ENCODE measurements around the gene EHF. TPM values are rescaled to one million over a fixed set of nuclear protein-coding genes. Genes with fewer than 3 reads are reported as not detected.

EHF gene
- total RNA-seq, 3 donors from 2014 or later: 125 to 372 (median 259) TPM

GRCh38 chr11:34648036-34648435 is 27.1 kb downstream of the EHF start:
- Histone ChIP-seq H3K9me3 (no peaks in the 10 kb centered on the region), H3K36me3 (ENCODE audit: low read depth) (peaks cover 2% of the 10 kb centered on the region), H3K4me1 (ENCODE audit: low read depth) (peaks cover 5% of the 10 kb centered on the region), H3K4me3 (no peak overlapping the region)
- intact Hi-C loops (cut with DNase I, micrococcal nuclease): loop anchor here in 1 of 2 donors (10.0 kb wide), 1 partner anchor 63 kb away; no protein-coding TSS in a partner anchor
- no peak for DNase-seq
- TF ChIP-seq, protein P1, sequence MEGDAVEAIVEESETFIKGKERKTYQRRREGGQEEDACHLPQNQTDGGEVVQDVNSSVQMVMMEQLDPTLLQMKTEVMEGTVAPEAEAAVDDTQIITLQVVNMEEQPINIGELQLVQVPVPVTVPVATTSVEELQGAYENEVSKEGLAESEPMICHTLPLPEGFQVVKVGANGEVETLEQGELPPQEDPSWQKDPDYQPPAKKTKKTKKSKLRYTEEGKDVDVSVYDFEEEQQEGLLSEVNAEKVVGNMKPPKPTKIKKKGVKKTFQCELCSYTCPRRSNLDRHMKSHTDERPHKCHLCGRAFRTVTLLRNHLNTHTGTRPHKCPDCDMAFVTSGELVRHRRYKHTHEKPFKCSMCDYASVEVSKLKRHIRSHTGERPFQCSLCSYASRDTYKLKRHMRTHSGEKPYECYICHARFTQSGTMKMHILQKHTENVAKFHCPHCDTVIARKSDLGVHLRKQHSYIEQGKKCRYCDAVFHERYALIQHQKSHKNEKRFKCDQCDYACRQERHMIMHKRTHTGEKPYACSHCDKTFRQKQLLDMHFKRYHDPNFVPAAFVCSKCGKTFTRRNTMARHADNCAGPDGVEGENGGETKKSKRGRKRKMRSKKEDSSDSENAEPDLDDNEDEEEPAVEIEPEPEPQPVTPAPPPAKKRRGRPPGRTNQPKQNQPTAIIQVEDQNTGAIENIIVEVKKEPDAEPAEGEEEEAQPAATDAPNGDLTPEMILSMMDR (IDR thresholded peaks at IDR 0.05): no peak
- no peak for ATAC-seq

DNA sequence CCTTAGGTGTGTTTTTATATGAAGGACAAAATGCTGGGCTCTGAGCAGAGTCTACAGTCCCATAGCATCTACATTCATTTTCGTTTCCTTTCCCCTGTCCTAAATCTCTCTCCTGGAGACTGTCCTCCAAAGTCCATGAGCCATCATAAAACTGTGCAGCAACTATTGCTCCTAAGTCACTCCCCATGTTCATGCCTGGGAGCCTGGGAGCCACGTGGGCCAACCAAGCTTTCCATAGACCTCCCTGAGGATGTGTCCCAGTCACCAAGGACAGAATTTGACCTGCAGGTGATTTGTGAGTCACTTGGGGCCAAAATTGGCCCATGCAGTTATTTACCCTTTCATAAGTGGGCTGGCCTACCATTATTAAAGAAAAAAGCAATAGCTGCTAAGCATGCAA is 28.7 kb downstream of the EHF start:
- ATAC-seq (peak; percentile 42), DNase-seq (no peak)
- no peaks in the 10 kb centered on the region for H3K9me3 ChIP-seq
- intact Hi-C loops (cut with DNase I, micrococcal nuclease): loop anchor here in 1 of 2 donors (10.0 kb wide), 1 partner anchor 65 kb away; no protein-coding TSS in a partner anchor
- TF ChIP-seq, protein P1 (IDR thresholded peaks at IDR 0.05): no peak
- peaks cover 1% of the 10 kb centered on the region for H3K4me1 ChIP-seq (ENCODE audit: low read depth)
- H3K36me3 ChIP-seq (ENCODE audit: low read depth): peaks cover 2% of the 10 kb centered on the region
- no peak overlapping the region for H3K4me3 ChIP-seq

DNA sequence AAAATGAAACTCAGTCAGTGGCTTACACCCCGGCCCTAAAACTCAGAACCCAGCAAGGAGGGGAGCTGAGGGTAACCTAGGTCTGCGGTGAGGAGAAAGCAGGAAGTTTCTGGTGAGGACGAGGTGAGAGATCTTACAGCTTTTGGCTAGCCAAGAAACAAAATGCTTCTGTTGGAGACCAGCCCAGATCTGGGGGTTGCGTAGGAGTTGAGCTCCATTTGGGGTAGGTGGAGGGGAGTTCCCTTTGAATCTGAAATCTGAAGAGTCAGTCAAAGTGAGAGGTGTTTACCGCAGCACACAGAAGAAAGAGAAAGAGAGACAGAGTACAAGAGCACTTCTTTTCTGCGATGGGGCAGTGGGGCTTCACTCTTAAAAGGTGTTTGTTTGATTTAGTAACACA is 29.6 kb downstream of the EHF start:
- TF ChIP-seq, protein P1 (IDR thresholded peaks at IDR 0.05): no peak
- DNase-seq: no peak
- ATAC-seq: peak; percentile 20
- peaks cover 2% of the 10 kb centered on the region for H3K36me3 ChIP-seq (ENCODE audit: low read depth)
- no peaks in the 10 kb centered on the region for H3K4me1 ChIP-seq (ENCODE audit: low read depth)
- H3K4me3 ChIP-seq: no peak overlapping the region
- H3K9me3 ChIP-seq: no peaks in the 10 kb centered on the region
- intact Hi-C loops (cut with DNase I, micrococcal nuclease): no loop called here

DNA sequence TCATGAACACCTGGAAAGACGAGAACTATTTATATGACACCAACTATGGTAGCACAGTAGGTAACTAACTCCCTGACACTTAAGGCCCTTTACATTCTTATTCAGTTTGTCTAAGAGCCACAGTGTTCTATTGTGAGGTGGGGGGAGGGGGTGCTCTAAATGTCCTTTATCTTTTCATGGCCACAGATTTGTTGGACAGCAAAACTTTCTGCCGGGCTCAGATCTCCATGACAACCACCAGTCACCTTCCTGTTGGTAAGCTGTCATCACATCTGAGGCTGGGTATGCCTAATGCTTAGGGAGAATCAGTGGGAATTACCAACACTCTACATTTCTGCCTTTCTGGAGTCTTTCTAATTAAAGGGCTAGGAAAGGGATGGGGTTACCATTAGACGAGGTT is 30.7 kb downstream of the EHF start:
- H3K4me3 ChIP-seq: no peak overlapping the region
- H3K4me1 ChIP-seq (ENCODE audit: low read depth): no peaks in the 10 kb centered on the region
- intact Hi-C loops (cut with DNase I, micrococcal nuclease): no loop called here
- TF ChIP-seq, protein P1 (IDR thresholded peaks at IDR 0.05): no peak
- H3K9me3 ChIP-seq: no peaks in the 10 kb centered on the region
- peaks cover 2% of the 10 kb centered on the region for H3K36me3 ChIP-seq (ENCODE audit: low read depth)
- no peak for DNase-seq
- ATAC-seq: no peak

GRCh38 chr11:34652191-34652973 is 31.5 kb downstream of the EHF start:
- Histone ChIP-seq H3K36me3 (ENCODE audit: low read depth) (peaks cover 2% of the 10 kb centered on the region), H3K4me1 (ENCODE audit: low read depth) (no peaks in the 10 kb centered on the region), H3K9me3 (no peaks in the 10 kb centered on the region), H3K4me3 (no peak overlapping the region)
- DNase-seq (no peak), ATAC-seq (no peak)
- intact Hi-C loops (cut with DNase I, micrococcal nuclease): no loop called here
- TF ChIP-seq, protein P1 (IDR thresholded peaks at IDR 0.05): no peak
